HFFc6 (cell line): ENCODE measurements around the gene CDH11. TPM values are rescaled to one million over a fixed set of nuclear protein-coding genes. Genes with fewer than 3 reads are reported as not detected.

ENCODE experiments used
- DNase-seq: peaks from one replicate; pipeline ENCODE4 v3.0.0-alpha.2; 2018
- H3K27ac Mint-ChIP-seq: 2 replicates; pipeline ENCODE4 v1.8.0; 2020; ENCODE audit warnings: mild to moderate bottlenecking, mixed read lengths
- H3K27me3 Mint-ChIP-seq: 2 replicates; pipeline ENCODE4 v1.8.0; 2021; ENCODE audit warnings: mild to moderate bottlenecking, moderate library complexity, mixed read lengths; ENCODE audit not compliant: insufficient read depth
- H3K36me3 Mint-ChIP-seq: 2 replicates; pipeline ENCODE4 v1.8.0; 2021; ENCODE audit warnings: low read depth, mixed read lengths
- H3K4me1 Mint-ChIP-seq: 2 replicates; pipeline ENCODE4 v1.8.0; 2020; ENCODE audit warnings: low read depth, mixed read lengths
- H3K4me3 Mint-ChIP-seq: 2 replicates; pipeline ENCODE4 v1.8.0; 2020; ENCODE audit warnings: mild to moderate bottlenecking, moderate library complexity, mixed read lengths
- H3K9me3 Mint-ChIP-seq: 2 replicates; pipeline ENCODE4 v1.8.0; 2020; ENCODE audit warnings: mild to moderate bottlenecking, mixed read lengths
- CTCF ChIP-seq: fragments of 200-600 bp; sonication (generic); IDR thresholded peaks from 2 replicates; pipeline ENCODE4 v1.5.0; 2021; ENCODE audit warnings: antibody characterized with exemption, mild to moderate bottlenecking
- total RNA-seq, 6 experiments: library from RNA; stranded (reverse); fragmentation: NEBNext Ultra II Directional; extraction: Animal tissue kit (Norgen Biotek cat#: 25700); gene quantifications; 2 replicates in 1 of 6; 3 replicates in 5 of 6; pipeline ENCODE4 v1.2.3, GENCODE V29; 2021

The CDH11 gene
- total RNA-seq, 6 experiments from 2014 or later: 507 to 539 (median 527) TPM

- no peak for TF ChIP-seq CTCF
- H3K9me3 Mint-ChIP-seq: no peaks in the 10 kb centered on the region
- H3K36me3 Mint-ChIP-seq: peaks cover 63% of the 10 kb centered on the region
- H3K27me3 Mint-ChIP-seq: peaks cover 10% of the 10 kb centered on the region
- H3K27ac Mint-ChIP-seq: peak overlapping the region; percentile 29; the same call in 1 of the 2 replicates
- peaks cover 33% of the 10 kb centered on the region for H3K4me1 Mint-ChIP-seq
- no peak for DNase-seq
- H3K4me3 Mint-ChIP-seq: peak overlapping the region; percentile 9; the same call in 1 of the 2 replicates
Observed at GRCh38 chr16:64997121-64997520, 124.7 kb downstream of the CDH11 start.

GRCh38 chr16:64996641-64997040 lies 125.2 kb downstream of the CDH11 start:
- no peak overlapping the region for H3K4me3 Mint-ChIP-seq
- H3K27ac Mint-ChIP-seq: no peak overlapping the region
- no peak for DNase-seq
- peaks cover 9% of the 10 kb centered on the region for H3K27me3 Mint-ChIP-seq
- H3K9me3 Mint-ChIP-seq: no peaks in the 10 kb centered on the region
- no peak for TF ChIP-seq CTCF
- H3K36me3 Mint-ChIP-seq: peaks cover 61% of the 10 kb centered on the region
- H3K4me1 Mint-ChIP-seq: peaks cover 29% of the 10 kb centered on the region

- TF ChIP-seq CTCF: no peak
- H3K36me3 Mint-ChIP-seq: peaks cover 73% of the 10 kb centered on the region
- DNase-seq: no peak
Observed at GRCh38 chr16:64993464-64993863, 128.4 kb downstream of the CDH11 start.

GRCh38 chr16:64991001-64991400 lies 130.9 kb downstream of the CDH11 start:
- H3K9me3 Mint-ChIP-seq: no peaks in the 10 kb centered on the region
- no peak overlapping the region for H3K4me3 Mint-ChIP-seq
- TF ChIP-seq CTCF: no peak
- H3K27me3 Mint-ChIP-seq: peaks cover 2% of the 10 kb centered on the region; the same call in 1 of the 2 replicates
- peaks cover 41% of the 10 kb centered on the region for H3K4me1 Mint-ChIP-seq
- H3K27ac Mint-ChIP-seq: peak overlapping the region; percentile 23; the same call in 1 of the 2 replicates
- H3K36me3 Mint-ChIP-seq: peaks cover 85% of the 10 kb centered on the region
- DNase-seq: no peak

More at GRCh38 chr16:64993464-64993863, 128.4 kb downstream of the CDH11 start:
- Mint-ChIP-seq H3K27ac (peak overlapping the region; percentile 44), H3K4me3 (no peak overlapping the region), H3K27me3 (peaks cover 7% of the 10 kb centered on the region), H3K4me1 (peaks cover 43% of the 10 kb centered on the region), H3K9me3 (no peaks in the 10 kb centered on the region)

GRCh38 chr16:64990101-64990500 lies 131.8 kb downstream of the CDH11 start:
- Mint-ChIP-seq H3K36me3 (peaks cover 82% of the 10 kb centered on the region), H3K4me1 (peaks cover 36% of the 10 kb centered on the region), H3K9me3 (no peaks in the 10 kb centered on the region), H3K27ac (peak overlapping the region; percentile 32; the same call in 1 of the 2 replicates), H3K4me3 (no peak overlapping the region), H3K27me3 (no peaks in the 10 kb centered on the region; the same call in 1 of the 2 replicates)
- DNase-seq: no peak
- TF ChIP-seq CTCF: no peak

- no peaks in the 10 kb centered on the region; the same call in 1 of the 2 replicates for H3K27me3 Mint-ChIP-seq
- no peak for DNase-seq
- peaks cover 39% of the 10 kb centered on the region for H3K4me1 Mint-ChIP-seq
- peak overlapping the region; percentile 0; the same call in 1 of the 2 replicates for H3K27ac Mint-ChIP-seq
- no peak overlapping the region for H3K4me3 Mint-ChIP-seq
- no peaks in the 10 kb centered on the region for H3K9me3 Mint-ChIP-seq
- peaks cover 78% of the 10 kb centered on the region for H3K36me3 Mint-ChIP-seq
- TF ChIP-seq CTCF: no peak
Observed at GRCh38 chr16:64989050-64989449, 132.8 kb downstream of the CDH11 start.
